Body of pancreas (tissue), 4 donors: ENCODE measurements around the gene COL19A1. TPM values are rescaled to one million over a fixed set of nuclear protein-coding genes. Genes with fewer than 3 reads are reported as not detected.

Experiments used
- ATAC-seq: fragments of 150-250 bp; one replicate; pipeline ENCODE4 v1.9.1; 2016
- DNase-seq, 4 donors: peaks; one replicate each; pipeline ENCODE4 v3.0.0-alpha.2; 2019
- H3K27ac ChIP-seq, 4 donors: fragments of 200-600 bp; sonication (generic); 1 replicate in 3 of 4; 2 replicates in 1 of 4; pipeline versions ENCODE4 v1.5.1 to v1.6.1; 2016 to 2019; ENCODE audit warnings: mild to moderate bottlenecking in 1 of 4, mixed read lengths in 1 of 4, moderate library complexity in 1 of 4
- H3K27me3 ChIP-seq, 2 donors: fragments of 200-600 bp; sonication (generic); one replicate each; pipeline ENCODE4 v1.6.0; 2016; ENCODE audit warnings: mild to moderate bottlenecking in 1 of 2
- H3K36me3 ChIP-seq, 2 donors: fragments of 200-600 bp; sonication (generic); replicated peaks in 1 of 2; 2 replicates each; pipeline ENCODE4 v1.5.1; 2016; ENCODE audit warnings: low read depth in 2 of 2; ENCODE audit not compliant: insufficient read depth in 1 of 2
- H3K4me1 ChIP-seq: fragments of 200-600 bp; sonication (generic); one replicate; pipeline ENCODE4 v1.6.0; 2016
- H3K4me3 ChIP-seq, 2 donors: fragments of 200-600 bp; sonication (generic); 1 replicate in 1 of 2; 2 replicates in 1 of 2; pipeline ENCODE4 v1.5.1; 2016 to 2019
- H3K9me3 ChIP-seq, 3 donors: fragments of 200-600 bp; sonication (generic); 1 replicate in 2 of 3; 2 replicates in 1 of 3; pipeline ENCODE4 v1.5.1; 2016
- POLR2A ChIP-seq, 3 donors: fragments of 450-650 bp; IDR thresholded peaks; one replicate each; pipeline ENCODE4 v1.6.1; 2016; ENCODE audit warnings: antibody characterized with exemption in 3 of 3, mild to moderate bottlenecking in 2 of 3
- WGBS, 2 donors: methylation state at CpG; one replicate each; pipeline ENCODE4 v1.1.5; 2017; 5-methylcytosine and 5-hydroxymethylcytosine counted together
- intact Hi-C: fragments of 100-400 bp; cut with DNase I; formaldehyde crosslinking; loops from one replicate; pipeline ENCODE4 v1.15.1; 2023
- total RNA-seq, 2 donors: library from RNA; depleted of rRNA; stranded (reverse); fragments of >200 nt; gene quantifications; one replicate each; pipeline ENCODE4 v1.1.0, GENCODE V29; 2016
- TF ChIP-seq, protein P1 (sequence below), 7 experiments: fragments of 450-650 bp in 4 of 7; fragments of 200-600 bp in 3 of 7; sonication (generic) in 3 of 7; IDR thresholded peaks; one replicate each; pipeline ENCODE4 v1.5.1; 2016 to 2019; ENCODE audit warnings: antibody characterized with exemption in 7 of 7

Gene COL19A1
- total RNA-seq, 2 donors from 2014 or later: 0.26 to 1.6 TPM

DNA sequence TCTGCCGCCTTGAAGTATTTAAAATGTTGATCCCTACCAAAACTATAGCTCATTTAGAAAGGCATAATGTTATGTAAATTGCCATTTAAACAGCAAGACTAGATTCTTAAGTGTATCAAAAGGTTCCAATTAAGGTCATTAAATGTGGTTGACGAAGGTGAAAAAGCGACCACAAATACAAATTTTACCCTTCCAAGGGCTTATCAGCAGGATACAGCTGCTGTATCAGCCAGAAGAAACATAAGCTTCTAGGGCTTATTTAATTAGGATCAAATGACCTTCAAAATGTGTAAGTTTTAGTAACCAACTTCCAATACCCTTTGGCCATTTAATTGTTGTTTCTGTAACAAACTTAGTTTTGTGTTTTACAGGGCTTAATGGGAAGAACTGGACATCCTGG is 296.6 kb downstream of the COL19A1 start:
- Histone ChIP-seq H3K4me3 (no peak overlapping the region), H3K27me3 (no peaks in the 10 kb centered on the region), H3K4me1 (peaks cover 35% of the 10 kb centered on the region), H3K9me3 (no peaks in the 10 kb centered on the region), H3K36me3 (no peaks in the 10 kb centered on the region), H3K27ac (no peak overlapping the region)
- ATAC-seq (no peak), DNase-seq (no peak)
- WGBS, 2 donors: 51 to 60% methylated on average over 3 of the region's 3 CpGs
- TF ChIP-seq, protein P1, sequence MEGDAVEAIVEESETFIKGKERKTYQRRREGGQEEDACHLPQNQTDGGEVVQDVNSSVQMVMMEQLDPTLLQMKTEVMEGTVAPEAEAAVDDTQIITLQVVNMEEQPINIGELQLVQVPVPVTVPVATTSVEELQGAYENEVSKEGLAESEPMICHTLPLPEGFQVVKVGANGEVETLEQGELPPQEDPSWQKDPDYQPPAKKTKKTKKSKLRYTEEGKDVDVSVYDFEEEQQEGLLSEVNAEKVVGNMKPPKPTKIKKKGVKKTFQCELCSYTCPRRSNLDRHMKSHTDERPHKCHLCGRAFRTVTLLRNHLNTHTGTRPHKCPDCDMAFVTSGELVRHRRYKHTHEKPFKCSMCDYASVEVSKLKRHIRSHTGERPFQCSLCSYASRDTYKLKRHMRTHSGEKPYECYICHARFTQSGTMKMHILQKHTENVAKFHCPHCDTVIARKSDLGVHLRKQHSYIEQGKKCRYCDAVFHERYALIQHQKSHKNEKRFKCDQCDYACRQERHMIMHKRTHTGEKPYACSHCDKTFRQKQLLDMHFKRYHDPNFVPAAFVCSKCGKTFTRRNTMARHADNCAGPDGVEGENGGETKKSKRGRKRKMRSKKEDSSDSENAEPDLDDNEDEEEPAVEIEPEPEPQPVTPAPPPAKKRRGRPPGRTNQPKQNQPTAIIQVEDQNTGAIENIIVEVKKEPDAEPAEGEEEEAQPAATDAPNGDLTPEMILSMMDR (IDR thresholded peaks at IDR 0.05): no peak
- TF ChIP-seq POLR2A (IDR thresholded peaks at IDR 0.05): no peak
- intact Hi-C loops: no loop called here

DNA sequence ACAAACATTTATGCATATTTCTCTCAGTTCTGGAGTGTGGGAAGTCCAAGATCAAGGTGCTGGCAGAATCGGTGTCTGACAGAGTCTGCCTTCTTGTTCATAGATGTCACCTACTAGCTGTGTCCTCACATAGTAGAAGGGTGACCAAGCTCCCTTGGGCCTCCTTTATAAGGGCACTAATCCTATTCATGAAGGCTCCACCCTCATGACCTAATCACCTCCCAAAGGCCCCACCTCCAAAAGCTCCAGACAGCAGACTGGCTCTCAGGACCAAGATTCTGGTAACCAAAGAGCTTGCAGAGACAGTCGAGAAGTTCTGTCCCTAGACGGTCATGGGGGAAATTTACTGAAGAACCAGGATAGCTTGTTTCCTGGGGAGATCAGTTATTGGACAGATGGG is 297.4 kb downstream of the COL19A1 start:
- no peaks in the 10 kb centered on the region for H3K36me3 ChIP-seq
- peaks cover 35% of the 10 kb centered on the region for H3K4me1 ChIP-seq
- no peaks in the 10 kb centered on the region for H3K9me3 ChIP-seq
- no peak for DNase-seq
- no peak overlapping the region for H3K4me3 ChIP-seq
- 96 to 100% methylated on average over 3 of the region's 3 CpGs for WGBS, 2 donors
- no peaks in the 10 kb centered on the region for H3K27me3 ChIP-seq
- intact Hi-C loops: no loop called here
- no peak for TF ChIP-seq POLR2A (IDR thresholded peaks at IDR 0.05)
- TF ChIP-seq, protein P1 (IDR thresholded peaks at IDR 0.05): no peak
- peak overlapping the region in 2 of 4 donors; percentile 15 to 66 for H3K27ac ChIP-seq
- no peak for ATAC-seq

DNA sequence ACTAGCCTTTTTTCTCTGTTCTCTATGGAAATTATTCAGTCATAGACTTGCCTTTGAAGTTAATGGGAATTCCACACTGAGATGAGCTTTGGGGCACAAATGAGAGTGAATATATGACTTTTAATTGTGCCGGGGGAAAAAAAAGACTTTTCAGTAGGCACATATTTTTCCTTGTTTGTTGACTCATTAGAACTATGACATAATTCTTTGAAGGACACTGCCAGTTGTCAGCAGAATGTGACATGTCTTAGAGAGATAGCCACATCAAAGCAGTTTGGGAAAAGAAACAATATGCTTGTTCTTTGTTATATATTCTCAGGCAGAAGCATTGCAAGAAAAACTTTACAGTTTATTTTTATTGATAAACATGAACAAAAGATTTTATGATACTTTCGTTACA is 298.2 kb downstream of the COL19A1 start:
- 22 to 25% methylated on average over 2 of the region's 2 CpGs for WGBS, 2 donors
- DNase-seq (peak in 1 of 4 donors; percentile 14), ATAC-seq (peak; percentile 70)
- H3K4me3 ChIP-seq: no peak overlapping the region
- TF ChIP-seq, protein P1 (IDR thresholded peaks at IDR 0.05): no peak
- TF ChIP-seq POLR2A (IDR thresholded peaks at IDR 0.05): no peak
- H3K4me1 ChIP-seq: peaks cover 35% of the 10 kb centered on the region
- intact Hi-C loops: no loop called here
- H3K36me3 ChIP-seq: no peaks in the 10 kb centered on the region
- no peaks in the 10 kb centered on the region for H3K9me3 ChIP-seq
- H3K27ac ChIP-seq: peak overlapping the region in 2 of 4 donors; percentile 15 to 66
- no peaks in the 10 kb centered on the region for H3K27me3 ChIP-seq

DNA sequence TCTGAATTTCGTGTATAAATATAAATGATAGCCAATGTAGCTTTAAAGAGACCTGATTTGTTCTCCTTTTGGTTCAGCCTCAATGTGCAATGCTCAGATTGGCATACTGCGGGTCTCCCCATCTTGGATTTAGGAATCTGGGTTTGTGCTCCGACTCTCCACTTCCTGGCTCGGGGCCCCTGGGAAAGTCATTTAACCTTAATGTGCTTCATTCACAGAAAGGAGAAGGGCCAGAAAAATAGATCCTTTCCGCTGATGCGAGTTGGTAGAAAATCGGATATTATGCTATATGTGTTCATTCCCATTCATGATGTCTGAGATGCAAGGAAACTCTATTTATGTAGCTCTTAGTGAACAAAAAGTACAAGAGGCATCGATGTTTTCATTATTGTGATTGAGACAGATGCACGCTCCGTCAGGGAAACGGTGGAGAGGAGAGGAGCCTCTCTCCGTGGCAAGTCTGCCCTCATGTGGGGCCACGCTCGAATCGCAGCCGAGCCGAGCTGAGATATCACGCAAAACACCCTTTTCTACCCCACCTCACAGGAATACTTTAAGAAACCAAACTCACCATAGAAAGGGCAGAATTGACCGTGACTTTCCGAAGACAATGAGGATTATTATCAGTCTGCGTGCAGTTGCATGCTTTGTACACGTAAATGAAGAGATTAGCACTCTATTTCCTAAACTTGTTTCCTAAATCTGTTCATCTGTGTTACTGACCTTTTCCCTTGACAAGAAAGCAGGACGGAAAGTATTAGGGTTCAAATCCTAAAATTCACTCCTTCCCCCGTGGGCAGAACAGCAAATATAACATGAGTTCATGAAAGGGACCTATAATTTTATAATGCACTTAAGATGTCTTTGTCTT is 300.0 kb downstream of the COL19A1 start:
- TF ChIP-seq POLR2A (IDR thresholded peaks at IDR 0.05): no peak
- TF ChIP-seq, protein P1 (IDR thresholded peaks at IDR 0.05): peak; percentile 63 to 91 (median 77)
- Histone ChIP-seq H3K27ac (peak overlapping the region in 1 of 4 donors; percentile 30), H3K9me3 (no peaks in the 10 kb centered on the region), H3K4me1 (peaks cover 30% of the 10 kb centered on the region), H3K36me3 (no peaks in the 10 kb centered on the region), H3K27me3 (no peaks in the 10 kb centered on the region), H3K4me3 (no peak overlapping the region)
- peak; percentile 70 to 79 (median 74) for DNase-seq
- ATAC-seq: peak; percentile 92
- intact Hi-C loops: no loop called here
- WGBS, 2 donors: 4 to 6% methylated on average over 24 of the region's 24 CpGs
